Ishikawa (cell line): ENCODE results near the gene CACNA1D.

Experiments used
- CEBPB ChIP-seq: IDR thresholded peaks from 2 replicates; pipeline ENCODE4 v1.6.1; 2012
- CREB1 ChIP-seq: IDR thresholded peaks from 2 replicates; pipeline ENCODE4 v1.6.1; 2012; ENCODE audit warnings: low read depth
- EGR1 ChIP-seq: IDR thresholded peaks from 2 replicates; pipeline ENCODE4 v1.6.1; 2012
- EP300 ChIP-seq: IDR thresholded peaks from 2 replicates; pipeline ENCODE4 v1.6.1; 2012; ENCODE audit warnings: borderline replicate concordance
- FOXM1 ChIP-seq: IDR thresholded peaks from 2 replicates; pipeline ENCODE4 v1.6.1; 2012; ENCODE audit warnings: low read depth, borderline replicate concordance
- MAX ChIP-seq: IDR thresholded peaks from 2 replicates; pipeline ENCODE4 v1.6.1; 2012
- NFIC ChIP-seq: IDR thresholded peaks from 2 replicates; pipeline ENCODE4 v1.6.1; 2012
- RAD21 ChIP-seq: IDR thresholded peaks from 2 replicates; pipeline ENCODE4 v1.6.1; 2012; ENCODE audit warnings: low read depth
- REST ChIP-seq: IDR thresholded peaks from 2 replicates; pipeline ENCODE4 v1.6.1; 2012; ENCODE audit warnings: low read depth, mild to moderate bottlenecking
- TAF1 ChIP-seq: IDR thresholded peaks from 2 replicates; pipeline ENCODE4 v1.6.1; 2012; ENCODE audit warnings: low read depth, mild to moderate bottlenecking
- TCF12 ChIP-seq: IDR thresholded peaks from 2 replicates; pipeline ENCODE4 v1.6.1; 2012; ENCODE audit warnings: low read depth
- TEAD4 ChIP-seq: IDR thresholded peaks from 2 replicates; pipeline ENCODE4 v1.6.1; 2012
- YY1 ChIP-seq: IDR thresholded peaks from 2 replicates; pipeline ENCODE4 v1.6.1; 2012; ENCODE audit warnings: low read depth
- ZBTB7A ChIP-seq: IDR thresholded peaks from 2 replicates; pipeline ENCODE4 v1.6.1; 2012; ENCODE audit warnings: low read depth
- TF ChIP-seq, protein P1 (sequence below): IDR thresholded peaks from 2 replicates; pipeline ENCODE4 v1.6.1; 2012

The CACNA1D gene

GRCh38 chr3:53713626-53714025 is 219.2 kb downstream of the CACNA1D start:
- TF ChIP-seq CREB1: no peak
- no peak for TF ChIP-seq RAD21
- no peak for TF ChIP-seq CEBPB
- no peak for TF ChIP-seq MAX
- TF ChIP-seq EP300: no peak
- no peak for TF ChIP-seq TEAD4
- no peak for TF ChIP-seq FOXM1
- no peak for TF ChIP-seq YY1
- no peak for TF ChIP-seq TAF1
- TF ChIP-seq, protein P1, sequence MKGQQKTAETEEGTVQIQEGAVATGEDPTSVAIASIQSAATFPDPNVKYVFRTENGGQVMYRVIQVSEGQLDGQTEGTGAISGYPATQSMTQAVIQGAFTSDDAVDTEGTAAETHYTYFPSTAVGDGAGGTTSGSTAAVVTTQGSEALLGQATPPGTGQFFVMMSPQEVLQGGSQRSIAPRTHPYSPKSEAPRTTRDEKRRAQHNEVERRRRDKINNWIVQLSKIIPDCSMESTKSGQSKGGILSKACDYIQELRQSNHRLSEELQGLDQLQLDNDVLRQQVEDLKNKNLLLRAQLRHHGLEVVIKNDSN: no peak
- no peak for TF ChIP-seq NFIC
- TF ChIP-seq TCF12: no peak

DNA sequence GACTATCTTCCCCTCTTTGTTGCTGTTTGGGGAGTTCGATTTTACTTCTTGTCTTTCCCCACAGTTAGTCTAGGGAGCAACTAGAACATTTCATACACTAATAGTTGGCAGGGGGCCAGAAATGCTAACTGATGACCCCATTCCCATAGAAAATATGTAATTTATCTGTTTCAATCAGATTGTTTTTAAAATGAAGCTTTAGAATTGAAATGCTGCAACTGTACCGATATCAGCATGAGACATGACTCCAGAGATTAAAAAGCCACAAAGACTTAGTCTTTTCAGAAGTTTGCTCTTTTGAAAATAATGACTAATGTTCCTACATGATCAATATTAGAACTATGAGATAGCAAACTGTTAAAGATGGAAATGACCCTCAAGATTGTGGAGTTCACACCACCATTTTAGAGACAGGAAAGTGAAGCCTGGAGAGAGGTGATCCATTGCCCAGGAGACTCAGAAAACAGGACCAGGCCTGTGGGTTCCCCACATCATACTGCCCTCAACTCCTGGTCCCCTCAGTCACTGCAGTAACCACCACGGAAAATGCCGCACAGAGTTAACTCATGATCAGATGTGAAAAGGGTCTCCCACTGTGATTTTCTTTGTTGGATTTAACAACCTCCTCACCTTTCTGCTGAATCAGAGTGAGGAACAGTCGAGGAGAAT is 221.5 kb downstream of the CACNA1D start:
- no peak for TF ChIP-seq CEBPB
- no peak for TF ChIP-seq FOXM1
- no peak for TF ChIP-seq ZBTB7A
- TF ChIP-seq MAX: no peak
- TF ChIP-seq EP300: no peak
- TF ChIP-seq YY1: no peak
- TF ChIP-seq, protein P1: no peak
- no peak for TF ChIP-seq TEAD4
- TF ChIP-seq TCF12: no peak

- TF ChIP-seq EP300 (no peak), CEBPB (no peak), TEAD4 (no peak), YY1 (no peak), MAX (no peak), RAD21 (no peak), TAF1 (no peak), CREB1 (no peak), TCF12 (no peak), EGR1 (no peak), NFIC (no peak), FOXM1 (no peak), REST (no peak), ZBTB7A (no peak)
- TF ChIP-seq, protein P1: no peak
These were observed 222.6 kb downstream of the CACNA1D start for GRCh38 chr3:53716998-53717397.

DNA sequence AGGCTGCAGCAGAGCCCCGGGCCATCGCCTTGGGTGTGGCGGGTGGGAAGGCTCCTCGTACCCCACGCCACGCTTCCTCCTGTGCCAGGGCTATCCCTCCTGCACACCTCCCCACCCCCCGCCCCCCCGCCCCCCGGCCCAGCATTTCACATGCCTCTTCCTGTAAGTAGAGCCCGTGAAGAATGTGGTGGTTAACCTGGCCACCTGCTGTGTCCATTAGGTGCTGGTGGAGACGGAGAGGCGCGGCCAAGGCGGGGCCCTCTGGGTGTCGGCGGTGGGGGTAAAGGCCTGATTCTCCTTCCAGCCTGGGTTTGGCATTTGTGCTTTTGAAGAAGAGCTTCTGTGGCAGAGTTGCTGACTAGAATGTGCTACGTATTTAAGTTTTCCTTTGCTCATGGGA is 224.1 kb downstream of the CACNA1D start:
- TF ChIP-seq EP300: no peak
- TF ChIP-seq FOXM1: no peak
- TF ChIP-seq YY1: no peak
- TF ChIP-seq REST: no peak
- no peak for TF ChIP-seq TAF1
- TF ChIP-seq, protein P1: no peak
- no peak for TF ChIP-seq TEAD4

GRCh38 chr3:53719796-53720195 is 225.4 kb downstream of the CACNA1D start:
- TF ChIP-seq TCF12: no peak
- no peak for TF ChIP-seq CEBPB
- no peak for TF ChIP-seq EGR1
- no peak for TF ChIP-seq YY1
- no peak for TF ChIP-seq MAX
- no peak for TF ChIP-seq EP300
- TF ChIP-seq RAD21: no peak
- TF ChIP-seq REST: no peak
- TF ChIP-seq TAF1: no peak
- no peak for TF ChIP-seq TEAD4
- no peak for TF ChIP-seq NFIC
- TF ChIP-seq, protein P1: no peak
- TF ChIP-seq CREB1: no peak
- TF ChIP-seq FOXM1: no peak
- TF ChIP-seq ZBTB7A: no peak
